Fibroblast of lung (primary cell): ENCODE results near the gene TMEM201. TPM values are rescaled to one million over a fixed set of nuclear protein-coding genes. Genes with fewer than 3 reads are reported as not detected.
A peak's percentile ranks its signal among the peaks of the same experiment; 100 is the strongest.

ENCODE experiments used
- DNase-seq, 2 donors: peaks; one replicate each; pipeline versions ENCODE4 v3.0.0 to v3.0.0-alpha.2; 2010; ENCODE audit warnings: low read depth in 2 of 2
- H2AFZ ChIP-seq: 2 replicates; pipeline ENCODE4 v1.5.1; 2012; ENCODE audit warnings: low read length, control low read depth, inconsistent platforms
- H3K27ac ChIP-seq: 2 replicates; pipeline ENCODE4 v1.5.1; 2011; ENCODE audit warnings: low read length, control low read depth; ENCODE audit not compliant: insufficient read depth
- H3K27me3 ChIP-seq: 2 replicates; pipeline ENCODE4 v1.5.1; 2011; ENCODE audit warnings: mild to moderate bottlenecking, low read length; ENCODE audit not compliant: control insufficient read depth, insufficient read depth
- H3K36me3 ChIP-seq: 2 replicates; pipeline ENCODE4 v1.5.1; 2011; ENCODE audit warnings: low read length; ENCODE audit not compliant: control insufficient read depth, insufficient read depth
- H3K4me1 ChIP-seq: 2 replicates; pipeline ENCODE4 v1.5.1; 2011; ENCODE audit warnings: low read length; ENCODE audit not compliant: control insufficient read depth, insufficient read depth; ENCODE audit errors: extremely low read depth
- H3K4me2 ChIP-seq: 2 replicates; pipeline ENCODE4 v1.5.1; 2011; ENCODE audit warnings: low read length, control low read depth; ENCODE audit not compliant: insufficient read depth; ENCODE audit errors: extremely low read depth
- H3K4me3 ChIP-seq, 4 experiments: fragments of 200-600 bp in 1 of 4; sonication (generic) in 1 of 4; replicated peaks in 1 of 4; 2 replicates each; pipeline ENCODE4 v1.5.1; 2011 to 2016; ENCODE audit warnings: low read length in 4 of 4, low read depth in 3 of 4, mild to moderate bottlenecking in 3 of 4, control low read depth in 2 of 4, inconsistent platforms in 1 of 4, mixed read lengths in 1 of 4; ENCODE audit not compliant: insufficient read depth in 1 of 4; ENCODE audit errors: control extremely low read depth in 1 of 4
- H3K79me2 ChIP-seq: 2 replicates; pipeline ENCODE4 v1.5.1; 2012; ENCODE audit warnings: mild to moderate bottlenecking, low read length, inconsistent platforms; ENCODE audit not compliant: control insufficient read depth, insufficient read depth
- H3K9ac ChIP-seq: 2 replicates; pipeline ENCODE4 v1.5.1; 2011; ENCODE audit warnings: mild to moderate bottlenecking, low read length, control low read depth; ENCODE audit not compliant: insufficient read depth
- H3K9me3 ChIP-seq: 2 replicates; pipeline ENCODE4 v1.5.1; 2012; ENCODE audit warnings: low read depth, low read length; ENCODE audit not compliant: control insufficient read depth, insufficient read depth
- H4K20me1 ChIP-seq: 2 replicates; pipeline ENCODE4 v1.5.1; 2011; ENCODE audit warnings: low read length; ENCODE audit not compliant: control insufficient read depth, insufficient read depth; ENCODE audit errors: extremely low read depth
- EZH2 ChIP-seq: IDR thresholded peaks from 2 replicates; pipeline ENCODE4 v1.5.1; 2012; ENCODE audit warnings: low read length, control low read depth, mild to moderate bottlenecking; ENCODE audit errors: missing control alignments
- polyA plus RNA-seq, 2 donors: library from polyadenylated mRNA; depleted of rRNA in 1 of 2; stranded (reverse) in 1 of 2; unstranded in 1 of 2; fragments of >200 nt; gene quantifications; 2 replicates each; pipeline ENCODE4 v1.2.1, GENCODE V29; 2011 to 2012; ENCODE audit warnings: missing spikeins in 1 of 2
- total RNA-seq: library from RNA; depleted of rRNA; stranded (reverse); fragments of >200 nt; gene quantifications from 2 replicates; pipeline ENCODE4 v1.2.1, GENCODE V29; 2014
- TF ChIP-seq, protein P1 (sequence below), 2 donors: IDR thresholded peaks in 1 of 2; conservative IDR thresholded peaks in 1 of 2; 1 replicate in 1 of 2; 2 replicates in 1 of 2; pipeline ENCODE4 v1.5.1; 2011 to 2012; ENCODE audit warnings: low read length in 2 of 2, control low read depth in 1 of 2, inconsistent platforms in 1 of 2, low read depth in 1 of 2, mild to moderate bottlenecking in 1 of 2

The TMEM201 gene
- total and polyA plus RNA-seq, 2 donors (not counting 1 experiment from before 2014, with no cell fraction given), result 1.7 to 2.8 TPM

DNA sequence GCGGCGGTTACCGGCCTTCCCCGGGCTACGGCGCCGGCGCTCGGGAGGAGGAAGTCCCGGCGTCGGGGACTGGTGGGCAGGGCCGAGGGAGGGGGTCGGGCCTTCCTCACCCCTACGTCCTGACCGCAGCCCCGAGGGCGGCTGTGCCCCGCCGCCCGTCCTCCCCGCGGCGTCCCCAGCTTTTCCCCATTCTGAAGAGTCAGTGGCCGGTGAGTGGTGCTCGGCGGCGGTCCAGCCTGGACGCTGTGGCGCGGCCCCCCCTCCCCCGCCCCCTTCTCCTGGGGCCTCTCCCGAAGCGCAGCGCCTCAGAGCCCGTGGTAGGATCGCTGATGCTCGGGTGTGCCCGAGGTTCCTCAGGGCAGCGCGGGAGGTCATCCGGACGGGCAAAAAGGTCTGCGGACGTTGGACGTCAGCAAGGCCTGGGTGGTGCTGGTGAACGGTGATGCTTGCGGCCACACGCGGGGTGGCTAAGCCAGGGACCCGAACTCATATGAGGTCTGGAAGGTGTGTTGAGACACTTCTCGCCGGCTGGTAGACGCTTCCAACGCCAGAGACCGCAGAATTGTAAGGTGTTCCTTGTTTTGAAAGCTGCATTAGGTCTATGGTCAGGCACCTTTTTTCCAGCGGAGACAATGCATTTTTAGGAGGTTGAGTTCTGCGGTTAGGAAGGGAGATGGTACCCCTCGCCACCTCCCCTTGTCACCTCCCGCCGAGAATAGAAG lies 48.7 kb upstream of the TMEM201 start:
- H2AFZ ChIP-seq, result peak overlapping the region; percentile 45
- peak overlapping the region; percentile 72 to 85 (median 76) for H3K4me3 ChIP-seq
- TF ChIP-seq, protein P1, sequence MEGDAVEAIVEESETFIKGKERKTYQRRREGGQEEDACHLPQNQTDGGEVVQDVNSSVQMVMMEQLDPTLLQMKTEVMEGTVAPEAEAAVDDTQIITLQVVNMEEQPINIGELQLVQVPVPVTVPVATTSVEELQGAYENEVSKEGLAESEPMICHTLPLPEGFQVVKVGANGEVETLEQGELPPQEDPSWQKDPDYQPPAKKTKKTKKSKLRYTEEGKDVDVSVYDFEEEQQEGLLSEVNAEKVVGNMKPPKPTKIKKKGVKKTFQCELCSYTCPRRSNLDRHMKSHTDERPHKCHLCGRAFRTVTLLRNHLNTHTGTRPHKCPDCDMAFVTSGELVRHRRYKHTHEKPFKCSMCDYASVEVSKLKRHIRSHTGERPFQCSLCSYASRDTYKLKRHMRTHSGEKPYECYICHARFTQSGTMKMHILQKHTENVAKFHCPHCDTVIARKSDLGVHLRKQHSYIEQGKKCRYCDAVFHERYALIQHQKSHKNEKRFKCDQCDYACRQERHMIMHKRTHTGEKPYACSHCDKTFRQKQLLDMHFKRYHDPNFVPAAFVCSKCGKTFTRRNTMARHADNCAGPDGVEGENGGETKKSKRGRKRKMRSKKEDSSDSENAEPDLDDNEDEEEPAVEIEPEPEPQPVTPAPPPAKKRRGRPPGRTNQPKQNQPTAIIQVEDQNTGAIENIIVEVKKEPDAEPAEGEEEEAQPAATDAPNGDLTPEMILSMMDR (conservative IDR thresholded peaks at IDR 0.05 in 1 of 2, IDR thresholded peaks at IDR 0.05 in 1 of 2; ENCODE audit: low read depth in 1 of 2, low read length in 2 of 2), result no peak
- no peak for TF ChIP-seq EZH2
- H3K9ac ChIP-seq, result peak overlapping the region; percentile 90
- DNase-seq, result peak; percentile 46 to 49
- H4K20me1 ChIP-seq, result no peaks in the 10 kb centered on the region
- peaks cover 5% of the 10 kb centered on the region for H3K4me1 ChIP-seq
- H3K4me2 ChIP-seq, result peak overlapping the region; percentile 77
- peaks cover 22% of the 10 kb centered on the region for H3K79me2 ChIP-seq
- H3K27me3 ChIP-seq, result no peaks in the 10 kb centered on the region
- no peaks in the 10 kb centered on the region for H3K9me3 ChIP-seq
- no peaks in the 10 kb centered on the region for H3K36me3 ChIP-seq
- H3K27ac ChIP-seq, result peak overlapping the region; percentile 81

DNA sequence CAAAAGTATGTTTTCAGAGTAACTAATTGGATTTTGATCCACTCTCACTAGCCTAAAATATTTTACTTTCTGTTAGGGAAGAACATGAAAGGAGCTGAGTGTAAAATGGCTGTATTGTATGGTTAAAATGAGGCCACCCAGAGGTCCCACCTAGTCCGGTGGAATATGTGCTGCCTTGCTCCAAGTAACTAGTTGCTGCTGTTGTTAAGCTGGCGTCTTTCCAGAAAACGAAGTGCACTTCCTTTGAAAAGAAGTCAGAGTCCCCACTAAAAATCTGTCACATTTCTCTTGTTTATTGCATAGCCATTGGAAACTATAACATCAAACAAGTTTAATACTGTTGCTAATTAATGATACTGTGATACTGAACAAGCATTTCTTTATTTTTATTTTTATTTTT lies 46.3 kb upstream of the TMEM201 start:
- no peak overlapping the region for H3K9ac ChIP-seq
- no peak overlapping the region for H3K4me3 ChIP-seq
- H3K9me3 ChIP-seq, result no peaks in the 10 kb centered on the region
- no peak overlapping the region for H3K27ac ChIP-seq
- H3K79me2 ChIP-seq, result peaks cover 26% of the 10 kb centered on the region
- no peak for TF ChIP-seq EZH2
- TF ChIP-seq, protein P1 (conservative IDR thresholded peaks at IDR 0.05 in 1 of 2, IDR thresholded peaks at IDR 0.05 in 1 of 2; ENCODE audit: low read depth in 1 of 2, low read length in 2 of 2), result no peak
- H3K36me3 ChIP-seq, result no peaks in the 10 kb centered on the region
- H3K27me3 ChIP-seq, result no peaks in the 10 kb centered on the region
- H3K4me1 ChIP-seq, result peaks cover 5% of the 10 kb centered on the region
- H4K20me1 ChIP-seq, result no peaks in the 10 kb centered on the region
- peak; percentile 47 to 63 for DNase-seq
- H3K4me2 ChIP-seq, result peak overlapping the region; percentile 52
- no peak overlapping the region for H2AFZ ChIP-seq

DNA sequence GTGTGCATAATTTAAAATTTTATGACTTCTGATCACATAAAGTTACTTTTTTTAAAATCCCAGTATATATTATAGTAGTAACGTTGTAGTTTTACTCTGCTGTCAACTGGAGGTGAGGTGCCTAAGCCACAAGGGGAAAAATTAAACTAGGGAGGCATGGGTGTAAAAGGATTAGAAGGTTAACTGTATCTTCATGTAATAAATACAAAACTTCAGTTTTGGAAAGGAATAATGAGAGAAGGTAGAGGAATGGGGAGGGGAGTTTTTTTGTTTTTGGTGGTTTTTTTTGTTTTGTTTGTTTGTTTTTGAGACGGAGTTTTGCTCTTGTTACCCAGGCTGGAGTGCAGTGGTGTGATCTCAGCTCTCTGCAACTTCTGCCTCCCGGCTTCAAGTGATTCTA lies 43.8 kb upstream of the TMEM201 start:
- Histone ChIP-seq H3K9ac (no peak overlapping the region), H3K4me2 (no peak overlapping the region), H3K9me3 (no peaks in the 10 kb centered on the region), H3K27me3 (no peaks in the 10 kb centered on the region), H3K36me3 (no peaks in the 10 kb centered on the region), H3K79me2 (peaks cover 31% of the 10 kb centered on the region), H3K4me3 (no peak overlapping the region), H2AFZ (no peak overlapping the region), H3K4me1 (peaks cover 2% of the 10 kb centered on the region), H3K27ac (no peak overlapping the region), H4K20me1 (no peaks in the 10 kb centered on the region)
- no peak for DNase-seq
- TF ChIP-seq EZH2, result no peak
- TF ChIP-seq, protein P1 (conservative IDR thresholded peaks at IDR 0.05 in 1 of 2, IDR thresholded peaks at IDR 0.05 in 1 of 2; ENCODE audit: low read depth in 1 of 2, low read length in 2 of 2), result no peak
